Measurements from ENCODE around the gene AP4S1.

The AP4S1 gene

GRCh38 chr14:31137214-31137889 is 111.9 kb downstream of the AP4S1 start:
- no peaks in the 10 kb centered on the region for H3K27me3 Mint-ChIP-seq
- H3K4me3 Mint-ChIP-seq: no peak overlapping the region
- DNase-seq (no peak), ATAC-seq (replicated peaks) (no peak)
- H3K36me3 Mint-ChIP-seq: peaks cover 14 to 20% of the 10 kb centered on the region in 2 donors
- H3K27ac Mint-ChIP-seq: peak overlapping the region; percentile 56
- no peaks in the 10 kb centered on the region for H3K4me1 Mint-ChIP-seq
- H3K9me3 Mint-ChIP-seq: no peaks in the 10 kb centered on the region

- ATAC-seq (replicated peaks): no peak
- no peak for DNase-seq
- no peak overlapping the region for H3K27ac Mint-ChIP-seq
- H3K36me3 Mint-ChIP-seq: peaks cover 11 to 19% of the 10 kb centered on the region in 2 donors
- no peaks in the 10 kb centered on the region for H3K9me3 Mint-ChIP-seq
- no peak overlapping the region for H3K4me3 Mint-ChIP-seq
- no peaks in the 10 kb centered on the region for H3K27me3 Mint-ChIP-seq
- no peaks in the 10 kb centered on the region for H3K4me1 Mint-ChIP-seq
Measured at GRCh38 chr14:31138301-31138700, 112.9 kb downstream of the AP4S1 start.

GRCh38 chr14:31139301-31139847 is 113.9 kb downstream of the AP4S1 start:
- Mint-ChIP-seq H3K27me3 (no peaks in the 10 kb centered on the region), H3K36me3 (peaks cover 9 to 18% of the 10 kb centered on the region in 2 donors), H3K27ac (peak overlapping the region; percentile 20), H3K4me1 (no peaks in the 10 kb centered on the region), H3K9me3 (no peaks in the 10 kb centered on the region), H3K4me3 (no peak overlapping the region)
- ATAC-seq (replicated peaks) (no peak), DNase-seq (no peak)

DNA sequence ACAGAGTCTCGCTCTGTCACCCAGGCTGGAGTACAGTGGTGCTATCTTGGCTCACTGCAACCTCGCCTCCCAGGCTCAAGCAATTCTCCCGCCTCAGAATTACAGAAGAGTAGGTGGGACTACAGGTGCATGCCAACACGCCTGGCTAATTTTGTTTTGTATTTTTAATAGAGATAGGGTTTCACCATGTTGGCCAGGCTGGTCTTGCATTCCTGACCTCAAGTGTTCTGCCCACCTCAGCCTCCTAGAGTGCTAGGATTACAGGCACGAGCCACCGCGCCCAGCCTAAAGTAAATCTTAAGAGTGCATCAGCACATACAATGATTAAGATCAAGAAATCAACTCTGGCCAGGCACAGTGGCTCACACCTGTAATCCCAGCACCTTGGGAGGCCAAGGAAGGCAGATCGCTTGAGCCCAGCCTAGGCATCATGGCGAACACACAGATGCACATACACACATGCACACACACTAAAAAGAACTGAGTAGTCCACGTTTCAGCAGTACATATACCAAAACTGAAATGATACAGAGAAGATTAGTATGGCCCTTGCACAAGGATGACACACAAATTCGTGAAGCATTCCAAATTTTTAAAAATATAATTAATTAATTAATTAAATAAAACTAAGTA is 117.1 kb downstream of the AP4S1 start:
- ATAC-seq (replicated peaks): no peak
- Mint-ChIP-seq H3K27me3 (no peaks in the 10 kb centered on the region), H3K4me1 (no peaks in the 10 kb centered on the region), H3K36me3 (peaks cover 10 to 24% of the 10 kb centered on the region in 2 donors), H3K9me3 (no peaks in the 10 kb centered on the region), H3K4me3 (no peak overlapping the region), H3K27ac (peak overlapping the region; percentile 9)
- no peak for DNase-seq
